Measurements from ENCODE around the gene CCDC34.

DNA sequence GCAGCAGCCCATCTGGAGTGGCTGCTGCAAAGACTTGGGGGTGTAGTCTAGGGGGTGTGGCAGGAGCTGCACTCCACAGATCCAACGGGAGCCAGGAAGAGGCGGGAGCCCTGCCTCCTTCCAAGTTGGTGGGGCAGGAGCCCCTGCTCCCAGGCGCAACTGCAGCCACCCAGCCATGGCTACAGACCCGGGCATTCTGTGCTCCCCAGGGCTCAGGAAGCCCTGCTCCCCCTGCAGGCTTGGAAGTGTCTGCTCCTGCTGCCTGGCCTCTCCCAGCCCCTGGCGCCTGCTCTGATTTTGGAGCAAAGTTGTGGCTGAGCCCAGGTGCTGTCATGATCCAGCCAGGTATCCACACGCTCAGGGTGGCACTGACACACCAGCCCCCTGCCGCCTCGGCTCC, 58.5 kb downstream of the CCDC34 start:
- TF ChIP-seq, protein P1, sequence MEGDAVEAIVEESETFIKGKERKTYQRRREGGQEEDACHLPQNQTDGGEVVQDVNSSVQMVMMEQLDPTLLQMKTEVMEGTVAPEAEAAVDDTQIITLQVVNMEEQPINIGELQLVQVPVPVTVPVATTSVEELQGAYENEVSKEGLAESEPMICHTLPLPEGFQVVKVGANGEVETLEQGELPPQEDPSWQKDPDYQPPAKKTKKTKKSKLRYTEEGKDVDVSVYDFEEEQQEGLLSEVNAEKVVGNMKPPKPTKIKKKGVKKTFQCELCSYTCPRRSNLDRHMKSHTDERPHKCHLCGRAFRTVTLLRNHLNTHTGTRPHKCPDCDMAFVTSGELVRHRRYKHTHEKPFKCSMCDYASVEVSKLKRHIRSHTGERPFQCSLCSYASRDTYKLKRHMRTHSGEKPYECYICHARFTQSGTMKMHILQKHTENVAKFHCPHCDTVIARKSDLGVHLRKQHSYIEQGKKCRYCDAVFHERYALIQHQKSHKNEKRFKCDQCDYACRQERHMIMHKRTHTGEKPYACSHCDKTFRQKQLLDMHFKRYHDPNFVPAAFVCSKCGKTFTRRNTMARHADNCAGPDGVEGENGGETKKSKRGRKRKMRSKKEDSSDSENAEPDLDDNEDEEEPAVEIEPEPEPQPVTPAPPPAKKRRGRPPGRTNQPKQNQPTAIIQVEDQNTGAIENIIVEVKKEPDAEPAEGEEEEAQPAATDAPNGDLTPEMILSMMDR (IDR thresholded peaks at IDR 0.05): no peak
- TF ChIP-seq POLR2A (IDR thresholded peaks at IDR 0.05) (no peak), POLR2AphosphoS5 (IDR thresholded peaks at IDR 0.05) (no peak), EP300 (IDR thresholded peaks at IDR 0.05) (no peak)

Data from suprapubic skin (tissue), 4 donors.